Measurements from ENCODE around the gene MIOS.
A peak's percentile ranks its signal among the peaks of the same experiment; 100 is the strongest.

The MIOS gene

GRCh38 chr7:7584653-7585052, 18.0 kb downstream of the MIOS start:
- no peak for DNase-seq

- DNase-seq, result no peak
Observed at GRCh38 chr7:7585241-7585928, 18.7 kb downstream of the MIOS start.

GRCh38 chr7:7595451-7595850, 28.8 kb downstream of the MIOS start:
- peak; percentile 19 for DNase-seq

GRCh38 chr7:7596176-7596575, 29.5 kb downstream of the MIOS start:
- DNase-seq, result no peak

- no peak for DNase-seq
Observed at GRCh38 chr7:7607010-7607409, 40.3 kb downstream of the MIOS start.

GRCh38 chr7:7609330-7609729, 42.6 kb downstream of the MIOS start:
- DNase-seq, result no peak

- no peak for DNase-seq
Observed at GRCh38 chr7:7612519-7612918, 45.8 kb downstream of the MIOS start.

GRCh38 chr7:7613210-7613609, 46.5 kb downstream of the MIOS start:
- DNase-seq, result no peak

GRCh38 chr7:7614018-7614741, 47.5 kb downstream of the MIOS start:
- no peak for DNase-seq

- DNase-seq, result no peak
Observed at GRCh38 chr7:7617550-7617949, 50.9 kb downstream of the MIOS start.

- no peak for DNase-seq
Observed at GRCh38 chr7:7618410-7618809, 51.7 kb downstream of the MIOS start.

- no peak for DNase-seq
Observed at GRCh38 chr7:7620236-7620635, 53.6 kb downstream of the MIOS start.

GRCh38 chr7:7620644-7621210, 54.0 kb downstream of the MIOS start:
- DNase-seq, result no peak

GRCh38 chr7:7628476-7628875, 61.8 kb downstream of the MIOS start:
- no peak for DNase-seq

GRCh38 chr7:7630626-7631329, 64.1 kb downstream of the MIOS start:
- no peak for DNase-seq

- no peak for DNase-seq
Observed at GRCh38 chr7:7639421-7639820, 72.7 kb downstream of the MIOS start.

GRCh38 chr7:7639847-7640220, 73.2 kb downstream of the MIOS start:
- no peak for DNase-seq

- peak; percentile 99 for DNase-seq
Observed at GRCh38 chr7:7640221-7641128, 73.8 kb downstream of the MIOS start, which contains the start of gene UMAD1. Gene UMAD1 (plus strand): TSS chr7:7640752. CDS start chr7:7673372, 32,620 bp downstream.

- peak; percentile 3 for DNase-seq
Observed at GRCh38 chr7:7641129-7641663, 74.5 kb downstream of the MIOS start.

GRCh38 chr7:7642081-7642480, 75.4 kb downstream of the MIOS start:
- DNase-seq, result no peak

GRCh38 chr7:7647495-7648036, 80.9 kb downstream of the MIOS start:
- no peak for DNase-seq

- DNase-seq, result no peak
Observed at GRCh38 chr7:7650682-7651206, 84.1 kb downstream of the MIOS start.
